Panc1 (cell line): ENCODE measurements around the gene BTBD9. TPM values are rescaled to one million over a fixed set of nuclear protein-coding genes. Genes with fewer than 3 reads are reported as not detected.

Source experiments
- ATAC-seq: fragments of 200-7000 bp; cut with Tn5 transposase; 2 replicates; pipeline ENCODE4 v1.9.1; 2020; ENCODE audit warnings: mild to moderate bottlenecking, moderate library complexity
- BruUV-seq: library from RNA; stranded (reverse); fragments of 400-500 nt; replicated peaks from 2 replicates; lab custom pipeline; 2021; lab: Mats Ljungman, UMichigan
- CTCF ChIA-PET: fragments of 300-600 bp; sonication (Branson Sonifier 250); formaldehyde crosslinking; loops from one replicate; lab custom pipeline; 2022; ENCODE audit warnings: antibody characterized with exemption; lab: Charles Lee
- POLR2A ChIA-PET: fragments of 300-600 bp; sonication (Branson Sonifier 250); formaldehyde crosslinking; loops from one replicate; lab custom pipeline; 2022; ENCODE audit warnings: antibody characterized with exemption; lab: Charles Lee
- DNase-seq: peaks from one replicate; pipeline ENCODE4 v3.0.0-alpha.2; 2010; ENCODE audit warnings: low read depth, low spot score
- H3K27ac ChIP-seq: 2 replicates; pipeline ENCODE4 v1.5.1; 2011; ENCODE audit warnings: mild to moderate bottlenecking, low read length, inconsistent platforms
- H3K27me3 ChIP-seq: fragments of 200-500 bp; sonication (Bioruptor generic); 2 replicates; pipeline ENCODE4 v1.6.0; 2014; ENCODE audit warnings: low read length, inconsistent platforms; ENCODE audit not compliant: control insufficient read depth, insufficient read depth
- H3K36me3 ChIP-seq: fragments of 200-500 bp; sonication (Bioruptor generic); 2 replicates; pipeline ENCODE4 v1.5.1; 2014; ENCODE audit warnings: inconsistent platforms, mild to moderate bottlenecking, low read length, moderate library complexity; ENCODE audit not compliant: control insufficient read depth, insufficient read depth
- H3K4me1 ChIP-seq: 2 replicates; pipeline ENCODE4 v1.5.1; 2011; ENCODE audit warnings: inconsistent platforms, mild to moderate bottlenecking, low read length, moderate library complexity; ENCODE audit not compliant: control insufficient read depth, insufficient read depth
- H3K4me3 ChIP-seq, 2 experiments: 2 replicates each; pipeline ENCODE4 v1.5.1; 2011 to 2012; ENCODE audit warnings: low read depth in 2 of 2, low read length in 2 of 2, mild to moderate bottlenecking in 2 of 2, inconsistent platforms in 1 of 2, moderate library complexity in 1 of 2
- H3K9me3 ChIP-seq: fragments of 200-500 bp; sonication (Bioruptor generic); 2 replicates; pipeline ENCODE4 v1.5.1; 2014; ENCODE audit warnings: low read depth, mild to moderate bottlenecking, inconsistent platforms, low read length, moderate library complexity; ENCODE audit not compliant: control insufficient read depth, insufficient read depth
- POLR2AphosphoS5 ChIP-seq: IDR thresholded peaks from 2 replicates; pipeline ENCODE4 v1.6.1; 2012; ENCODE audit warnings: mild to moderate bottlenecking, low read depth, low read length, moderate library complexity
- SIN3A ChIP-seq: IDR thresholded peaks from 2 replicates; pipeline ENCODE4 v1.6.1; 2012; ENCODE audit warnings: low read depth, mild to moderate bottlenecking, low read length, moderate library complexity, borderline replicate concordance; ENCODE audit not compliant: insufficient read depth
- TCF7L2 ChIP-seq: IDR thresholded peaks from 2 replicates; pipeline ENCODE4 v1.6.1; 2011; ENCODE audit warnings: mild to moderate bottlenecking, low read depth, low read length, inconsistent platforms
- in situ Hi-C: cut with HindIII; loops from 2 replicates; pipeline ENCODE4 v1.10.0; 2016; ENCODE audit warnings: low sequenced_read_pairs, low pct_unique_long_range_greater_than_20kb
- intact Hi-C: fragments of 100-400 bp; cut with micrococcal nuclease; formaldehyde crosslinking; loops from one replicate; pipeline ENCODE4 v1.10.0; 2022; ENCODE audit not compliant: unreplicated experiment
- total RNA-seq: library from RNA; stranded (reverse); gene quantifications from one replicate; pipeline ENCODE4 v1.2.1, GENCODE V29; 2021; ENCODE audit not compliant: unreplicated experiment
- TF ChIP-seq, protein P1 (sequence below), 2 experiments: IDR thresholded peaks; 2 replicates each; pipeline ENCODE4 v1.6.1; 2011 to 2012; ENCODE audit warnings: low read depth in 2 of 2, control low read depth in 1 of 2, low read length in 1 of 2, mild to moderate bottlenecking in 1 of 2, moderate library complexity in 1 of 2; ENCODE audit not compliant: insufficient read depth in 1 of 2
- TF ChIP-seq, protein P2 (sequence below): fragments of 450-650 bp; IDR thresholded peaks from 2 replicates; pipeline ENCODE4 v1.5.1; 2017; ENCODE audit warnings: mild to moderate bottlenecking

The BTBD9 gene
- total RNA-seq, 1 experiment from 2014 or later: 12.8 TPM

DNA sequence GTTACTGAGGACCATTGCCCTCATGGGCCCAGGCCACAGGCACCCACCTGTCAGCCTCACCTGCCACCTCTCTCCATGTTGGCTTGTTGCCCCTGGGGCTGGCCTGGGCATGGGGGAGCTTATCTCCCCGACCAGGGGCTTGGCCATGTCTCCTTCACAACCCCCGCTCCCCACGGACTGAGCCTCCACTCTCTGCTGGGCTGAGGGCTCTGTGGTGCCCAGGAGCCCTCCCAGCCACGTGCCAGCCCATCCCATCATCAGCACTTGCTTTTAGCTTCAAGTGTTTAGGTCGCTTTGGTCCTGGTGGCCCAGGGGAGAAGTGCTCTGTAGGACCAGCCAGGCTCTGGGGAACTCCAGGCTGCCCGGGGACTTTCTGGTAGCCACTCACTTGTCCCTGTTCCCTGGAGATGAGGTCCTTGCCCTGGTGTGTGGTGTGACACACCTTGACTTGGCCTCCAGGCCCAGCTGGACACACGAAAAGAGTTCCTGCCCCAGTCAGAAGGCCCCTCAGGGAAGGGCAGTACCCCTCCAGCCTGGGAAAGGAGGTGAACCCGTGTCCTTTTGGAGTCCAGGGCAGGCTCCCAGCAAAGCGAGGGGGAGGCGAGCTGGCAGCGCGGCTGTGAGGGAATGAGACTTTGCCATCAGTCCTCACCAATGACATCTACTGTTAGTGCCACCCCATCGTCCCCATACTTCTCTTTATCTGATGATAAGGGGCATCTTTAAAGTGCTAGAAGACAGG is 467.6 kb downstream of the BTBD9 start:
- TF ChIP-seq POLR2AphosphoS5 (no peak), TCF7L2 (no peak), SIN3A (no peak)
- TF ChIP-seq, protein P1, sequence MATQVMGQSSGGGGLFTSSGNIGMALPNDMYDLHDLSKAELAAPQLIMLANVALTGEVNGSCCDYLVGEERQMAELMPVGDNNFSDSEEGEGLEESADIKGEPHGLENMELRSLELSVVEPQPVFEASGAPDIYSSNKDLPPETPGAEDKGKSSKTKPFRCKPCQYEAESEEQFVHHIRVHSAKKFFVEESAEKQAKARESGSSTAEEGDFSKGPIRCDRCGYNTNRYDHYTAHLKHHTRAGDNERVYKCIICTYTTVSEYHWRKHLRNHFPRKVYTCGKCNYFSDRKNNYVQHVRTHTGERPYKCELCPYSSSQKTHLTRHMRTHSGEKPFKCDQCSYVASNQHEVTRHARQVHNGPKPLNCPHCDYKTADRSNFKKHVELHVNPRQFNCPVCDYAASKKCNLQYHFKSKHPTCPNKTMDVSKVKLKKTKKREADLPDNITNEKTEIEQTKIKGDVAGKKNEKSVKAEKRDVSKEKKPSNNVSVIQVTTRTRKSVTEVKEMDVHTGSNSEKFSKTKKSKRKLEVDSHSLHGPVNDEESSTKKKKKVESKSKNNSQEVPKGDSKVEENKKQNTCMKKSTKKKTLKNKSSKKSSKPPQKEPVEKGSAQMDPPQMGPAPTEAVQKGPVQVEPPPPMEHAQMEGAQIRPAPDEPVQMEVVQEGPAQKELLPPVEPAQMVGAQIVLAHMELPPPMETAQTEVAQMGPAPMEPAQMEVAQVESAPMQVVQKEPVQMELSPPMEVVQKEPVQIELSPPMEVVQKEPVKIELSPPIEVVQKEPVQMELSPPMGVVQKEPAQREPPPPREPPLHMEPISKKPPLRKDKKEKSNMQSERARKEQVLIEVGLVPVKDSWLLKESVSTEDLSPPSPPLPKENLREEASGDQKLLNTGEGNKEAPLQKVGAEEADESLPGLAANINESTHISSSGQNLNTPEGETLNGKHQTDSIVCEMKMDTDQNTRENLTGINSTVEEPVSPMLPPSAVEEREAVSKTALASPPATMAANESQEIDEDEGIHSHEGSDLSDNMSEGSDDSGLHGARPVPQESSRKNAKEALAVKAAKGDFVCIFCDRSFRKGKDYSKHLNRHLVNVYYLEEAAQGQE (IDR thresholded peaks at IDR 0.05; ENCODE audit: insufficient read depth in 1 of 2, low read depth in 2 of 2, low read length in 1 of 2): no peak
- TF ChIP-seq, protein P2, sequence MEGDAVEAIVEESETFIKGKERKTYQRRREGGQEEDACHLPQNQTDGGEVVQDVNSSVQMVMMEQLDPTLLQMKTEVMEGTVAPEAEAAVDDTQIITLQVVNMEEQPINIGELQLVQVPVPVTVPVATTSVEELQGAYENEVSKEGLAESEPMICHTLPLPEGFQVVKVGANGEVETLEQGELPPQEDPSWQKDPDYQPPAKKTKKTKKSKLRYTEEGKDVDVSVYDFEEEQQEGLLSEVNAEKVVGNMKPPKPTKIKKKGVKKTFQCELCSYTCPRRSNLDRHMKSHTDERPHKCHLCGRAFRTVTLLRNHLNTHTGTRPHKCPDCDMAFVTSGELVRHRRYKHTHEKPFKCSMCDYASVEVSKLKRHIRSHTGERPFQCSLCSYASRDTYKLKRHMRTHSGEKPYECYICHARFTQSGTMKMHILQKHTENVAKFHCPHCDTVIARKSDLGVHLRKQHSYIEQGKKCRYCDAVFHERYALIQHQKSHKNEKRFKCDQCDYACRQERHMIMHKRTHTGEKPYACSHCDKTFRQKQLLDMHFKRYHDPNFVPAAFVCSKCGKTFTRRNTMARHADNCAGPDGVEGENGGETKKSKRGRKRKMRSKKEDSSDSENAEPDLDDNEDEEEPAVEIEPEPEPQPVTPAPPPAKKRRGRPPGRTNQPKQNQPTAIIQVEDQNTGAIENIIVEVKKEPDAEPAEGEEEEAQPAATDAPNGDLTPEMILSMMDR: no peak
- no TSS peak for BruUV-seq
- ATAC-seq: no peak

DNA sequence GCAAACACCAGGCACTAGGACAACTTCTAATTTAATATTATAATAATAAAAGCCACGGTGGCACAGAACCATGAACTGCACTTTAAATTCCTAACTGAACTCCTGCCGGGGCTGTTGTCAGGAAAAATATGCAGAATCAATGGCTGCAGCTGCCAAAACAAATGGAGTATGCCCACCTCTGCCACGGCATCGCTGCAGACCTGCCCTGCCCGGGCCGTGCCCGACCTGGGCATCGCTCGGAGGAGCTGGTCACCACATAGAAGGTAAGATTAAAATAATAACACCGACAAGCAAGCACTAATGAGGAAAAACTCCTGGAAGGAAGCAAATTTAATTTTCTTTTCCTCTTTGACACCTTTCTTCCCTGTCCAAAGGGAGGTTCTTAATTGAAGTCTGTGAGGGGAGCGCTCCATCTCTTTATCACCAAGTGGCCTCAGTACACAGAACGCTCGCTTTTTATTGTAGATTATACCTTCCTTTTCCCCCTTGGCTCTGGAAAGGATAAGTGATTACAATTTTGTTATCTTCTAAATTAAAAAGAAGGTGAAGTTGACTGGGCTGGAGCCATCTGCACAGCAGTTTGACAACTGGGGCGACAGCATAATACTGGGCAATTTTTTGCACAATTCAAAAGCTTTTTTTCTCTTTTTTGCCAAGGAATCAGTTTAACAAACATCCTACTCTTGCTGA is 468.9 kb downstream of the BTBD9 start:
- no peak for ATAC-seq
- DNase-seq: no peak
- no peaks in the 10 kb centered on the region for H3K27me3 ChIP-seq
- in situ Hi-C loops (no loop called here), intact Hi-C loops (no loop called here)
- ChIA-PET CTCF (no interaction called here), POLR2A (no interaction called here)
- no peak for TF ChIP-seq POLR2AphosphoS5
- TF ChIP-seq TCF7L2: no peak
- TF ChIP-seq, protein P1 (IDR thresholded peaks at IDR 0.05; ENCODE audit: insufficient read depth in 1 of 2, low read depth in 2 of 2, low read length in 1 of 2): no peak
- TF ChIP-seq, protein P2: no peak
- TF ChIP-seq SIN3A: no peak
- no peak overlapping the region for H3K27ac ChIP-seq
- no peaks in the 10 kb centered on the region for H3K4me1 ChIP-seq
- no peak overlapping the region for H3K4me3 ChIP-seq
- no TSS peak for BruUV-seq
- H3K36me3 ChIP-seq: no peaks in the 10 kb centered on the region
- no peaks in the 10 kb centered on the region for H3K9me3 ChIP-seq

More for the DNA sequence above, 467.6 kb downstream of the BTBD9 start:
- intact Hi-C loops (no loop called here), in situ Hi-C loops (no loop called here)
- Histone ChIP-seq H3K36me3 (no peaks in the 10 kb centered on the region), H3K4me1 (no peaks in the 10 kb centered on the region), H3K27me3 (no peaks in the 10 kb centered on the region), H3K4me3 (no peak overlapping the region), H3K27ac (no peak overlapping the region), H3K9me3 (no peaks in the 10 kb centered on the region)
- ChIA-PET CTCF (no interaction called here), POLR2A (interaction anchor here (0.6 kb wide), 1 partner anchor 233 kb away, joined by 3 read pairs; no protein-coding TSS in a partner anchor)
- no peak for DNase-seq
